Memory B cell (primary cell): ENCODE data around the gene TBC1D14.

Experiments used
- ATAC-seq: fragments of 150-1000 bp; cut with Tn5 transposase; 2 replicates; pipeline ENCODE4 v1.10.0; 2021; ENCODE audit warnings: low read depth, mild to moderate bottlenecking, moderate library complexity
- DNase-seq, 2 donors: peaks; one replicate each; pipeline ENCODE4 v3.0.0; 2022; ENCODE audit warnings: low spot score in 2 of 2
- H3K27ac Mint-ChIP-seq: one replicate; pipeline ENCODE4 v1.8.0; 2022; ENCODE audit warnings: mild to moderate bottlenecking, moderate library complexity, mixed read lengths
- H3K27me3 Mint-ChIP-seq: one replicate; pipeline ENCODE4 v1.8.0; 2022; ENCODE audit warnings: mixed read lengths
- H3K36me3 Mint-ChIP-seq: one replicate; pipeline ENCODE4 v1.8.0; 2022; ENCODE audit warnings: mild to moderate bottlenecking, mixed read lengths
- H3K4me1 Mint-ChIP-seq: one replicate; pipeline ENCODE4 v1.8.0; 2022; ENCODE audit warnings: mixed read lengths
- H3K4me3 Mint-ChIP-seq: one replicate; pipeline ENCODE4 v1.8.0; 2022; ENCODE audit warnings: mild to moderate bottlenecking, moderate library complexity, mixed read lengths
- H3K9me3 Mint-ChIP-seq: one replicate; pipeline ENCODE4 v1.8.0; 2022; ENCODE audit warnings: mixed read lengths

The TBC1D14 gene

DNA sequence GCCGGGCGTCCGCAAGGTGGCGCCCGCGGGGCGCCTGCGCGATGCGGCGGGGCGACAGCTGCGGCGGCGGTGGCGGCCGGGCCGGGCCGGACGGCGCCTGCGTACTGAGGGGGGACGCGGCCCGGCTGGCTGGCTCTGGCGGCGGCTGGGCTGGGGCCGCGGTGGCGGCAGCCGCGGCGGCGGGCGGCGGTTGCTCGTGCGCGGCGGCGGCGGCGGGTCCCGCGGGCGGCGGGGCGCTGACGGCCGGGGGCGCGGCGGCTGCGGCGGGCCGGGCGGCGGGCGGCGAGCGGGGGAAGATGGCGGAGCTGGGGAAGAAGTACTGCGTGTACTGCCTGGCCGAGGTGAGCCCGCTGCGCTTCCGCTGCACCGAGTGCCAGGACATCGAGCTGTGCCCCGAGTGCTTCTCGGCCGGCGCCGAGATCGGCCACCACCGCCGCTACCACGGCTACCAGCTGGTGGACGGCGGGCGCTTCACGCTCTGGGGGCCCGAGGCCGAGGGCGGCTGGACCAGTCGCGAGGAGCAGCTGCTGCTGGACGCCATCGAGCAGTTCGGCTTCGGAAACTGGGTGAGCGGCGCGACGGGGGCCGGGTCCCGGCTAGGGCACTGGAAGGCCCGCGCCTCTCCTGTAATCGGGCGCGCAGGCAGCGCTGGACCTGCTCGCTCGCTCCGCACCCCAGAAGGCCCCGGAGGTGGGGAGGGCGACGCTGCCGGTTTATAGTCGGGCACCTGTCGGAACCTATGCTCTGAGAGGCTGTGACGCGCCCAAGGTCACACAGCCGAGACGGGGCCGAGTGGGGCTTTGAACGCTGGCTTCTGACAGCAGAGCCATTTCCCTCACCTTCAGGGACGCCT, 133.9 kb downstream of the TBC1D14 start, which contains the start of gene TADA2B:
TADA2B (plus strand) TSS at position 89 of the 853 bp plus-strand sequence; CDS start at position 297, 208 bp downstream.
- Mint-ChIP-seq H3K36me3 (no peaks in the 10 kb centered on the region), H3K27ac (peak within 1 kb of the TSS; percentile 86), H3K9me3 (no peaks in the 10 kb centered on the region), H3K27me3 (no peaks in the 10 kb centered on the region), H3K4me1 (peaks cover 41% of the 10 kb centered on the region), H3K4me3 (peak within 1 kb of the TSS; percentile 97)
- ATAC-seq (peak; percentile 57), DNase-seq (peak; percentile 49 to 62)

DNA sequence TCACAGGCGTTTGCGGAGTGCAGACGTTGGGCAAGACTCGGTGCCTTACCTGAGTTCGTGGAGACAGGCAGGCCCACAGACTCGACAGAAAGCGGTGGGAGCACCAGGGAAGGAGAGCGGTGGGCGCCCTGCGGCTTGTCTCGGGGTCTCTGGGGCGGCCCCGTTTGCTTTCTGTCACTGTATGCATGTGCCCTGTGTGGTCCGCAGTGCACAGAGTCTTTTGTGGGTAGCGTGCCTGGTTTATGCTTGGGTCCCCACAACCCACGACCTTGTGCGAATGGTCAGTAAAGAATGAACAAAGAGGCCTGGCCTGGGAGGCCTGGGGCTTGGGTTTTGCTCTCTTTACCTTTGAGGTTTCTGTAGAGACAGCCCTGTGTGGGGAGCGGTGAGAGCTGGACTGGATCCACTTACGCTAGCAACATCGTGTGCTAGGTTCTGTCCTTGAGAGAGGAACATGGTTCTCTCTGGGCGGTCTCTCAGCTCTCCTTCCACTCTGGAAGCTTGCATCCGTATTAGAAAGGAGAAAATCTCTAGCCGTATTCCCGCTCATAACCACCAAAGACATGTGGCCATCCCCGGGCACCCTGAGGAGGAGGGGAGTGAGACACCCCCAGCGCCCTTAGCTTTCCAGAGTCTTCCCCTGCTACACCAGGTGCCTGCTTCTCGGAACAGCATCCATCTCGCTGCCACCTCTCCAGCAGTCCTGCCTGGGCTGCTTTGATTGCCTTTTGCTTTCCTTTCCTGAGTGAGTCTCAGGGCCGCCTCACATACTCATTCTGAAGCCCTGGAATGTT, 134.7 kb downstream of the TBC1D14 start:
- peak overlapping the region; percentile 88 for H3K4me3 Mint-ChIP-seq
- peaks cover 45% of the 10 kb centered on the region for H3K4me1 Mint-ChIP-seq
- DNase-seq (no peak), ATAC-seq (no peak)
- peaks cover 3% of the 10 kb centered on the region for H3K36me3 Mint-ChIP-seq
- no peaks in the 10 kb centered on the region for H3K9me3 Mint-ChIP-seq
- H3K27ac Mint-ChIP-seq, result peak overlapping the region; percentile 83
- no peaks in the 10 kb centered on the region for H3K27me3 Mint-ChIP-seq

DNA sequence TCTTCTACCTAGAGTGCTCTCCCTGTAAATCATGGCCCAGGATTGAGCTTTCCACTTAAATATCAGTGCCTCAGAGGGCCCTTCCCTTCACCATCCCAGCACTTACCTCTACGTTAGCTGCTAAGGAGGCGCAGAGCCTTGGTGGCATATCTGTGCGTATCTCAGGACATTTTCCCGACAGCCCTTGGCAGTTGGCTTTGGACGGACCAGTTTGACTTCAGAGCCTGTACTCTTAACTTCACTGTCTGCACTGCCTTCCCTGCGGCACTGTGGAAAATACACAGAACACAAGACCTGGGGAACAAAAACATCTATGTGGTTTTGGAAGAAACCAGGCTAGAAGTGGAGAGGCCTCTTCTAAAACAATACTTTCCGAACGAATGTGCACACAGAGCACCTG, 135.9 kb downstream of the TBC1D14 start:
- Mint-ChIP-seq H3K27ac (peak overlapping the region; percentile 83), H3K36me3 (peaks cover 3% of the 10 kb centered on the region), H3K4me1 (peaks cover 48% of the 10 kb centered on the region), H3K9me3 (no peaks in the 10 kb centered on the region), H3K27me3 (no peaks in the 10 kb centered on the region), H3K4me3 (peak overlapping the region; percentile 88)
- ATAC-seq (no peak), DNase-seq (no peak)

DNA sequence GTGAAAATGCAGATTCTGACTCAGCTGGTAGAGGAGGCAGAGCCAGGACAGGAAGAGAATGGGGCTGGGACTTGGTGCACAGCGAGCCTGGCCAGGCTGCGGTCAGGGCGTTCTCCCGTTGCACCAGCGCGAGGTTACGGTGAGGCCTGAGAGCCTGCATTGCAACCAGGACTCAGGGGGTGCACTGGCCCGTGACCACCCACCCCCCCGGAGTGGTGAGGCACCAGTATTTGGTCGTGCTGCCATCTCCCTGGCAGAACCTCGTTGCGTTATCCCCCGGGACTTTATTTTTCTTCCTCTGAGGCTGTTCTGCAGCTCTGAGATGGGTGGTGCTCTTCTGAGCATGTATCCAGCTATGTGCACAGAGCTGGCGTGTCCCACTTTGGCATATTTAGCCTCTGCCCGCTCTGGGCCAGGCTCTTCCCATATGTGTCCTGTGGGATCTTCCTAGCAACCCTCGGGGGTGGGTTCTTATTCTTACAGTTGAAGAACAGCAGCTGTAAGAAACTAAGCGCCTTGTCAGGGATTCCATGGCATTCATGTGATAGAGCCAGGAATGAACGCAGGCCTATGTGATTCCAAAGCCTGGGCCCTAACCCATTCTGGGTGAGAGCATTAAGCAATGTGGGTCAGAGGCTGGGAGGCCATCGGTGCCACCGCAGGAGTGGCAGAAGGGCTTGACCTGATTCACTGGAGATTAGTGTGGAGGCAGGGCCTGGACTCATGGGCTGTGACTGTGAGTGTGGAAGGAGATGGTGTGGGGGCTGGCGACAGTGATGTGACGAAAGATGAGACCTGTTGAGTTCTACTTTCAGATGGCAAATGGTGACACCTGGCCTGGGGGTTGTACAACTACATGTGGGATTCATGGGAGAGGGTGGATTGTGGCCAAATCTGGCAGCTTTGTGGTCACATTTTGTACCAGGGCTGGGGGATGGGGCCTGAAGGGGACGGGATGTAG, 136.6 kb downstream of the TBC1D14 start:
- Mint-ChIP-seq H3K27ac (peak overlapping the region; percentile 83), H3K9me3 (no peaks in the 10 kb centered on the region), H3K36me3 (peaks cover 3% of the 10 kb centered on the region), H3K27me3 (no peaks in the 10 kb centered on the region), H3K4me1 (peaks cover 48% of the 10 kb centered on the region), H3K4me3 (peak overlapping the region; percentile 88)
- DNase-seq, result no peak
- no peak for ATAC-seq

DNA sequence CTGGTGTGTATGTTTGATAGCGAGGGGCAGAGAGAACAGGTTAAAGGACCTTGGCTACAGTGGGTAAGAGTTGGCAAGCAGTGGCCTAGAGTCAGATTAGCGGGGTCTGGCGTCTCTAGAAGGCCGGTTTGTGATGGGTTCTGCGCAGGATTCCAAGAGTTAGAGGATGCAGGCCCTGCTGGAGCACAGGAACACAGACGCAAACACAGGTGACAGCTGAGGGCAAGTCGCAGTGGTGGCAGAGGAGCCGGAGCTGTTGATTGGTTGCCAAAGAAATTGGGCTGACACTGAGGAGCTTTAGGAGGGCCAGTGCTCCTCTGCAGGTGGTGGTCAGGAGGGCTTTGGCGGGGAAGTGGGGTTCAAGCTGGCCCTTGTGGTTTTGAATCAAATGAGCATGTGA, 137.3 kb downstream of the TBC1D14 start:
- H3K4me3 Mint-ChIP-seq, result peak overlapping the region; percentile 88
- H3K9me3 Mint-ChIP-seq, result no peaks in the 10 kb centered on the region
- H3K27ac Mint-ChIP-seq, result peak overlapping the region; percentile 60
- ATAC-seq, result no peak
- H3K4me1 Mint-ChIP-seq, result peaks cover 44% of the 10 kb centered on the region
- H3K27me3 Mint-ChIP-seq, result no peaks in the 10 kb centered on the region
- H3K36me3 Mint-ChIP-seq, result peaks cover 3% of the 10 kb centered on the region
- no peak for DNase-seq

DNA sequence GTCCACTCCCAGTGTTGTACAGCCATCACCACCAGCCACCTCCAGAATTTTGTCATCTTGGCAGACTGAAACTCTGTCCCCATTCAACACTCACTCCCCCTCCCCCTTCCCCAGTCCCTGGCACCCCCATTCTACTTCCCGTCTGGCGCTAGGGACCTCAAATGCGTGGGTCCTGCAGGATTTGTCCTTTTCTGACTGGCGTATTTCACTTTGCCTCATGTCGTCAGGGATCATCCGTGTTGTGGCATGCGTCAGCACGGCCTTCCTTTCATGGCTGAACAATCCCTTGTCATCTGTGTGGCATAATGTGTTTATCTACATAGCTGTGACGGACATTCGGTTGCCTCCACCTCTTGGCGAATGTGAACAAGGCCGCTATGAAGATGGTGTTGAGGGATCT, 139.0 kb downstream of the TBC1D14 start:
- ATAC-seq, result no peak
- no peak overlapping the region for H3K27ac Mint-ChIP-seq
- H3K36me3 Mint-ChIP-seq, result peaks cover 3% of the 10 kb centered on the region
- DNase-seq, result no peak
- H3K4me3 Mint-ChIP-seq, result peak overlapping the region; percentile 2
- H3K4me1 Mint-ChIP-seq, result peaks cover 40% of the 10 kb centered on the region
- no peaks in the 10 kb centered on the region for H3K9me3 Mint-ChIP-seq
- H3K27me3 Mint-ChIP-seq, result no peaks in the 10 kb centered on the region

DNA sequence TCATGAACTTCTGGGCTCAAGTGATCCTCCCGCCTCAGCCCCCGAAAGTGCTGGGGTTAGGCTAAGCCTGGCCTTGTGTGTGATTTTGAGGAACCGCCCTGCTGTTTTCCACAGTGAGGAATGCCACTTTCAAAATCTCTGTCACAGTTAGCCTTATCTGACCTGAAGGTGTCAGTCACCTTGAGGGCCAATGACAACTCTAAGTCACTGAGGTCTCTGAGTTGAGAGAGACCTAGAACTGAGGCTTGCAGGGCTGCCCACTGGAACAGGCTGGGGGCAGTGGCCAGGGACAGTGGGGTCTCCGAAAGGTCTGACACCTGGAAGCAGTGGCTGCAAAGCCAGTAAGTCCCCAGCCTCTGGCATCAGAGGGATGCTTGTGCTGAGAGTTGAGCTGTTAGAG, 139.7 kb downstream of the TBC1D14 start:
- no peak overlapping the region for H3K4me3 Mint-ChIP-seq
- ATAC-seq, result no peak
- H3K4me1 Mint-ChIP-seq, result peaks cover 38% of the 10 kb centered on the region
- no peak for DNase-seq
- H3K36me3 Mint-ChIP-seq, result peaks cover 9% of the 10 kb centered on the region
- no peaks in the 10 kb centered on the region for H3K27me3 Mint-ChIP-seq
- H3K9me3 Mint-ChIP-seq, result no peaks in the 10 kb centered on the region
- no peak overlapping the region for H3K27ac Mint-ChIP-seq

DNA sequence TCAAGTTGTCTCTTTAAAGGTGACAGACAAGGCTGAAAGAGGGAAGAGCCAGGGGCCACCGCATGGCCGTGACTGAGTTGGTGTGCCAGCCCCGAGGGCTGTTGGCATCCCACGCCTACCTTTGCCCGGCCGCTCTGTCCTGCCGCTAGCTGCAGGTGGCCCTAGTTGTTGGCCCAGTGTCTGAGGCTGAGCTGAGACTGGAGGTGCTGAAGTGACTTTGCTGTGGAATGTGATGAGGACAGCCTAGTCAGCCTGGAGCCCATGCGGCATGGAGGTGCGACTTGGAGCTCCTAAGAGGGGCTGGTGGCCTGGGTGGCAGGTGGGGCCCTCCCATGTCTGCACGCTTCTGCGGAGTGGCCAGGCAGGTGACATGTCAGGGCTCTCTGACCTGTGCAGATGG, 140.1 kb downstream of the TBC1D14 start:
- H3K4me3 Mint-ChIP-seq, result no peak overlapping the region
- H3K27ac Mint-ChIP-seq, result no peak overlapping the region
- H3K36me3 Mint-ChIP-seq, result peaks cover 11% of the 10 kb centered on the region
- ATAC-seq (no peak), DNase-seq (no peak)
- H3K27me3 Mint-ChIP-seq, result no peaks in the 10 kb centered on the region
- H3K4me1 Mint-ChIP-seq, result peaks cover 36% of the 10 kb centered on the region
- H3K9me3 Mint-ChIP-seq, result no peaks in the 10 kb centered on the region

DNA sequence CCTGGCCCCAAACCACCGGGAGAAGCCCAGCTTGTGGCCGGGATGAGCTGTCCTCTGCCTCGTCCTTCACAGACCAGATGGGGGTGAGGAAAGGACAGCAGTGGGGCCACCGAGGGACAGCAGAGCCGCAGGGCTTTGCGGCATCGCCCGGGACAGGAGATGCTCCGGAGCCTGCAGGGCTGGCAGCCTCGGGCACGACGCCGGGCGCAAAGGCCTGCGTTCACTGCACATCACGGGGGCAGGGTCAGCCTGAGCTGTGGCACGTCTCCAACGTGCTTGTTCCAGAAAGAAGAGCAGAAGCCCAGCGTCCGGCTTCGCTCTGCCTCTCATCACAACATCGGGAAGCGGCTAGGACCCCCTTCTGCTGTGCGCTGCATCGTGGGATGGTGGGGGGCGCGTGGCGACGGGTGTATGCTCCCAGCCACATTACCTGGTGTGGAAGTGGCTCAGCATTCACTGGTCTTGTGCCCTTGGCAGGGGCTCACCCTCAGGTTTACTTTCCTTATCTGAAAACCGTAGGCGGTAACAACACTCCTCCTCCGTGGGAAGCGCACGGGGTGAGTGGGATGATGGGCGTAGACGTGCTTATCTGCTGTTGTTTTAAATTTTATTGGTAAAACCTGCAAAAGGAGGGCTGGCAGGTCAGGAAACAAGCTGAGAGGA, 141.0 kb downstream of the TBC1D14 start:
- DNase-seq (no peak), ATAC-seq (no peak)
- Mint-ChIP-seq H3K27me3 (no peaks in the 10 kb centered on the region), H3K36me3 (peaks cover 11% of the 10 kb centered on the region), H3K9me3 (no peaks in the 10 kb centered on the region), H3K27ac (no peak overlapping the region), H3K4me3 (no peak overlapping the region), H3K4me1 (peaks cover 27% of the 10 kb centered on the region)

DNA sequence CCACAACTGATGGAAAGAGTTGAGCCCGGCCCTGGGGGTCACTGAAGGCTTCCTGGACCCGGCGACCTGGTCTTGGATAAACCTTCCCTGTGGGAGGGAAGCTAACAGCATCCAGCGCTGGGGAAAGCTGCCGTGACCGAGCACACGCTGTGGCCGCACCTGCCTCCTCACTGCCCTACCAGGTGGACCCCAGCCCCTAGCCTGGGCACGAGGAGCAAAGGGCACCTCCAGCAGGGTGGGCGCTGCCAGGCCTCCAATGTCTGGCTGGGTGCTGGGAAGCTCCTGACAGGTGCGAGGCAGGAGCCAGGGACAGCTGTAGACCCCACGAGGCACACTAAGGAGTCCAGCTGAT, 141.5 kb downstream of the TBC1D14 start:
- Mint-ChIP-seq H3K4me1 (peaks cover 23% of the 10 kb centered on the region), H3K36me3 (peaks cover 11% of the 10 kb centered on the region)
- no peak for ATAC-seq

DNA sequence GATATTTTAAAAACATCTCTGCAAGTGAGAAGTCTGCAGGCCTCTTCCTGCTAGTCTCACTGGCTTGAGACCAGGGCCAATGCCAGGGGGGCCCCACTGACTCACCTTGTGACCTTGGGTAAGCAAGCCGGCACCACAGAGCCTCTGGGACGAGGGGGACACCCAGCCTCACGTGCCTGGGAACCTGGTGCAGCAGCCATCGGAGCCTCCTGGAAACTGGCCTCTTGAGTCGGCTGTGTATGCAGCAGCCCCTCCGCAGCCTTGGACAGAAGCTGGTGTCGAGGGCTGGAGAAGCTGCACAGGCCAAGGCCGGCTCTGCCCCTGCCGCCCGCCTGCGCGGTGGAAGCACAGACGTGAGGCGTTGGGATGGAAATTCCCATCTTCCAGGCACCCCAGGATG, 142.3 kb downstream of the TBC1D14 start:
- Mint-ChIP-seq H3K4me1 (peaks cover 17% of the 10 kb centered on the region), H3K9me3 (no peaks in the 10 kb centered on the region), H3K4me3 (no peak overlapping the region), H3K27me3 (no peaks in the 10 kb centered on the region), H3K27ac (no peak overlapping the region), H3K36me3 (peaks cover 11% of the 10 kb centered on the region)
- ATAC-seq (no peak), DNase-seq (no peak)

More for the DNA sequence above, 141.5 kb downstream of the TBC1D14 start:
- Mint-ChIP-seq H3K27me3 (no peaks in the 10 kb centered on the region), H3K27ac (no peak overlapping the region), H3K9me3 (no peaks in the 10 kb centered on the region), H3K4me3 (no peak overlapping the region)
- no peak for DNase-seq

DNA sequence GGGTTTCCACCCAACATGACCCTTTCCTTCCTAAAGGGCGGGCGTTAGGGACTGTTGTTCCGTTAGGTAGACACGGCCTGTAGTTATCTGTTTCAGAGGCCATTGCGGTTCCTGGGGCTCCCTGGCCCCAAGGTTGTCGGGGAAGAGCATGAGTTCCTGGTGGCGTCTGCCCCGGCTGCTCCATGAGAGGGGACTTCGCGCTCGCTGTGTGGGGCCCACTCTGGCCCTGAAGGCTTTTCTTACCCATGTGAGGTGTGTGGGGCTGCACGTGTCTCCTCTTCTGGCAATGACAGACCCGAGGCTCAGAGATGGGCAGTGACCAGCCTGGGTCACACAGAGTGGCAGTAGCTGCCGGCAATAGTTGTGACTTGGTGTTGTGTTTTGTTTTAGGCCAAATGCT, 142.7 kb downstream of the TBC1D14 start:
- Mint-ChIP-seq H3K4me3 (no peak overlapping the region), H3K4me1 (peaks cover 12% of the 10 kb centered on the region), H3K36me3 (peaks cover 11% of the 10 kb centered on the region), H3K27ac (no peak overlapping the region), H3K27me3 (no peaks in the 10 kb centered on the region), H3K9me3 (no peaks in the 10 kb centered on the region)
- DNase-seq, result no peak
- ATAC-seq, result no peak
